CD1c-positive myeloid dendritic cell (primary cell): ENCODE measurements around the gene ZBTB21.
A peak's percentile ranks its signal among the peaks of the same experiment; 100 is the strongest.

Source experiments
- DNase-seq: peaks from one replicate; pipeline ENCODE4 v3.0.0-alpha.2; 2016; ENCODE audit errors: extremely low spot score

Gene ZBTB21

DNA sequence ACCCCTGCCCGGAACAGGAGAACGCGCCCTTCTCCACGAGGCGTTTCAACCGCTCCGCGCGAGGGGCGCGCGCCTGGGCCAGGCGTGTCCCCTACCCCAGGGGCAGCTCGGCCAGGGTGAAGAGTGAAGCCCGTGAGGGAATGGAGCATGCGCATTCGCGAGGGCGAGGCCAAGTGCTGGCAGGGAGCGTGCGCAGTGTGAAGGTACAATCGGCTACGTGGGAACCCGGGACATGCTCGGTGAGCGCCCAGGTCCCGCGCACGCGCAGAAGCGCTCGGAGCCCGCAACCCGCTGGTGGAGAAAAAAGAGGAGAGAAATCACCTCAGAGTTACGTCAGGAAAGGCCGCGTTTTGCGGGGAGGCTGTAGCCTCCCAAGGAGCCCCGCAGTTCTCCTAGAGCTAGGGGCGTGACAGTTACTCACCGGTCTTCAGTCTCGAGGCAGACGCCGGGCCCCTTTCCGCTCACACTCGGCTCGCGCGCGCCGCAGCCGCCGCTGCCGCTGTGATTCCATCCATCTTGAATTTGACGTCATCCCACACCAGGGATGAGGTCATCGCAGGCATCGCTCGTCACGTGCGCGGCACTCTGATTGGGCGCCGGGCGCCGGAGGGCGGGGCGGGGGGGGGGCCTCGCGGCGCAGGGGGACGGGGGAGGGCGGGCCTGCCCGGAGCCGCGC is at the start of gene ZBTB21:
ZBTB21 (minus strand) TSS at position 530 of the 676 bp plus-strand sequence. CDS start 16,265 bp downstream, outside the sequence.
- peak; percentile 99 for DNase-seq

DNA sequence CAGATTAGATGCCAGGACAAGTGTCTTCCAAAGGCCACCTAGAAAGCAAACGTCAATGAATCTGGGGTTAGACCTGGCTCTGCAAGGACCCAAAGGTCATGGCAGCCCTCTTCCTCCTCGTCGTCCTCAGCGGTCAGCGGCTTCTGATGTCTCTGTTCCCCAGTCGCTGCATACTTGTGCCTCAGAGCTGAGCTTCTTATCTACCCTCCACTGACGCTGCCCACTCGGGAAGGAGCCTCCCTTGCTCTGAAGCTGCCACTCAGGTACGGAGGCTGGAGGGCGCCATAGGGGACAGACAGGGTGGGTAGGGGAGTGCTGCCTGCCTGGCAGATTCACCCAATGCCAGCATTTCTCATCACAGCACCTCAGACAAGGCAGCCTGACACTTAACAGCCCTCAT is 49.6 kb upstream of the ZBTB21 start:
- peak; percentile 7 for DNase-seq

- no peak for DNase-seq
Measured at GRCh38 chr21:42059141-42059540, 49.0 kb upstream of the ZBTB21 start.

DNA sequence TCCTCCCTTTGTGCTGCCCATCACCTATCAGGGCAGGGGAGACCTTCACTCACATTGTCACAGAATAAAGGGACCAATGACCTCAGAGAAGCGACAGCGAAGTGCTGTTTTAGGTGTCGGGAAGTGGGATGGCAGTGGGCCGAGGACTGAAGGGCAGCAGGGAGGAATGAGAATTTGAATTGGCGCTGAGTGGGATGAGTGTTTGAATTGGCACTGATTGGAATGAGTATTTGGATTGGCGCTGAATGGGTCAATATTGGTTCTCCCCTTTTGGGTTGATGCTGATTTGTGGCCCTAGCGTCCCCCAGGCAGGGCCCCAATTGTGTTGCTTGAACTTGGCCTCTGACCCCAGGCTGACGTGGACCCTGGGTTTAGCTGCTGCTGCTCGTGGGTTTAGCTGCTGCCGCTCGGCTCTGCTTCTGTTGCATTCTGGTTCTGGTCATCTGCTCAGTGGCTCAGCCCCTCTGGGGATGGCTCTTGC is 48.5 kb upstream of the ZBTB21 start:
- DNase-seq, result no peak

GRCh38 chr21:42057851-42058437 is 47.8 kb upstream of the ZBTB21 start:
- peak; percentile 25 for DNase-seq

- DNase-seq, result no peak
Measured at GRCh38 chr21:42056996-42057689, 47.0 kb upstream of the ZBTB21 start.

DNA sequence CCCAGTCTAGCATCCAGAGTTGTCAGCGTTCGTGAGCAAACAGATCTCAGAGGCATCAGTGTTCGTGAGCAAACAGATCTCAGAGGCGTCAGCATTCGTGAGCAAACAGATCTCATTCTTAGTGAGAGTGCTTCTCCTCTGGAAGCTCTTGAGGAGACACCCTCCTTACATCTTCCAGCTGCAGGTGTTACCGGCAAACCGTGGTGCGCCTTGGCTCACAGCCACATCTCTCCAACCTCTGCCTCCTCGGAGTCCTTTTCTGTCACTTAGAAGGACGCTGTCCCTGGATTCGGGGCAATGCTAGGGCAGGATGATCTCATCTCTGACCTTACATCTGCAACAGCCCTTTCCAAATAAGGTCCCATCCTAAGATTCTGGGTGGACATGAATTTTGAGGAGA is 46.3 kb upstream of the ZBTB21 start:
- DNase-seq, result no peak

DNA sequence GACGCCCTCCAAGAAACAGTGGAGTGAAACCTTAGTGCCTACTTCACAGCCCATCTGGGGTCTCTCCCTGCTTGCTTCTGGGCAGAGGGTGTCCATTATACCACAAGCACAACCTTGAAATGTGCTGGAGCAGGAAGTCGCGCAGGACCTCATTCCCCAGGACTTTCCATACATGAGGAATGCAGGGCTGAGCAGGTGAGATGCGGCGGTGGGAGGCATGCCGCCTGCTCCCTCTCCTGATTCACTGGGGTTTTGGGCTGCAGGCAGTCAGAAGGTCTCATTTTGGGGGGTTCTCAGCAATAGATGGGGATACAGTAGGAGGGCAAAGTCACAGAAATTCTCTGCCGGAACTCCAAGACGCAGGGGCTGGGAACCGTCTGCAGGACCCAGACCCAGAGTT is 45.3 kb upstream of the ZBTB21 start:
- DNase-seq, result no peak

- DNase-seq, result no peak
Measured at GRCh38 chr21:42051788-42052187, 41.6 kb upstream of the ZBTB21 start.

- no peak for DNase-seq
Measured at GRCh38 chr21:42049578-42050430, 39.6 kb upstream of the ZBTB21 start.

- DNase-seq, result no peak
Measured at GRCh38 chr21:42048870-42049577, 38.9 kb upstream of the ZBTB21 start.

DNA sequence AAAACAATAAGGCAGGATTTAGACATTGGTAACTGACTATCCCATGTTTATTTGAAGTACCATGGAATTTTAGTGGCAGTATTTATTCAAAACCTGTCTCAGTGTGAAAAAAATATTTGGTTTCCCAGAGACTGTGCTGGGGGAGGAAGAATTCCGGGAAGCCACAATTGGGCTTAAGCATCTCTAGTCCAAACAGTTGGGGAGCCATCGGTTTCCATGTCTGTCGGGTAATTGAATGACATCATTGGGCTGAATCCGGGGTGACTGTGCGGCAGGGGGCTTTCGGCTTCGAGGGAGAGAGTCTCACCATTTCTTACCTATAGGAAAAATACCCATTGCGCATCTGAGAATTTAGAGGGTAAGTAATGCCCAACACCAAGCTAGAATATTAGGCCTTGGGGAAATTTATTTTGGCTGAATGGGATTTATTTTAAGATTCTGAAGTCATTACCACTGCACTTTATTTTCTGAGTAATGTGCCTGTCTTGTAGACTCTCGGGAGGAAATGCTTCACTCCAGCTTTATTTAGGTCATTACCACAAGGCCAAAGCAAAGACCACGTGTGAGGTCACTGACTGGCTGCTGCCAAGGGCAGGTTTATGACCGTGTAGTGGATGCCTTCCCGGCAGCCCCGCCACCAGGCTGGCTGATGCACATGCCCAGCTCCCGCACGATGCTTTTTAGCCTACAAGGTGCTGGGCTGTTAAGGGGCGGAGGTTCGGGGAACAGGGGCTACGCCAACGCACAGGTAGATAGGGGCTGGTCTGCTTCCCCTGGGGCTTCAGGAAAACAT is 37.9 kb upstream of the ZBTB21 start:
- DNase-seq, result no peak

DNA sequence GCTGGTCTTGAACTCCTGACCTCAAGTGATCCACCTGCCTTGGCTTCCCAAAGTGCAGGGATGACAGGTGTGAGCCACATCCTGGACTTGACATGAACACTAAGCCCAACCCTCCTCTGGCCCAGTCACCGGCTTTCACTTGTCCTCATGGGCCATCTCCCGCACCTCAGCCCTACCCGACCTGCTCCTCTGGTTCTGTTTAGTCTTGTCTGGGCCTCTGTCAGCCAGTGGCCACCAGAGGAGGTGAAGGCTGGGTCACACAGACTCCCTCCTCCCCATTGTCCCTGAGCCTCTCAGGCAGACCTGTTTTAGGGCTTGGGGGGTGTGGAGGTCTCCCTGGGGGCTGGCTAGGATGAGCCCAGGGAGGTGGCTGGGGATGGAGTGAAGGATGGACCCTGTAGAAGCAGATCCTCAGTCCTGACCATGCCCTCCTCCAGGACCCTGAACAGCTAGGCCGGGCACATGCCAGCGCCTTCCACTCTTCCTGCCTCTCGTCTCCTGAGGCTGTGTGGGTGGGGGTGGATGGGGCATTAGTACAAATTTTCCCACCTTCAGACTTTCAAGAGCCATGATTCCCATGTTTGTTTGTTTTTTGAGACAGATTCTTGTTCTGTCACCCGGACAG is 34.8 kb upstream of the ZBTB21 start:
- no peak for DNase-seq

- no peak for DNase-seq
Measured at GRCh38 chr21:42043961-42044360, 33.8 kb upstream of the ZBTB21 start.

DNA sequence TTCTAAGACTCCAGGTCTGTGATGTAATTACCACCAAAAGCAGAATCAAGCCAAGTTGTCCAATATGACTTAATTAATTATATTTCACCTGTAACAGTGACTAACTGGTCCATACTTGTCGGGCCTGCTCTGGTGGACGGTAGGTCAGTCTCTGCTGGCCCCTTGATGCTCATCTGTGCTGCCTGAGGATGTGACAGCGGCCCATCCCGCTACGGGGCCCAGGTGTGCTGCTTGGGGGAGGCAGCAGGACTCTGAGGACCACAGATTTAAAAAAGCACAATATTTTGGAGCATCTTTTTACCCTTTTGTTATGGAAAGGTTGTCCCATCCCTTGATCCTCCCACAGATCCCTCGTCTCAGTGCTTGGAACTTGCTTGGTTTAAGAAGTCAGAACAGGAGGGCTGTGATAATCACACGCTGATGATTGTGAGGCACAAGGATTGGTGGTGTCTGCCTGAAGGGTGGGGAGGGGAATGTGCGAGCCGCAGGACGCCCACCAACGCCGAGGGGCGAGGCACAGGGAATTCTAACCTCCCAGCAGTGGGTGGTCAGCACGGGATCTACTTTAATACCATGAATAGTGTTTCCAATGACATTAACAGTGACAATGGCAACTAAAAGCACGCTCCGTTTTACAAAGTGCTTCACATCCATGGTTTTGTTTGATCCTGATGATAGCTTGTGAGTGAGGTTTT is 33.2 kb upstream of the ZBTB21 start:
- no peak for DNase-seq

GRCh38 chr21:42042651-42043050 is 32.5 kb upstream of the ZBTB21 start:
- no peak for DNase-seq

DNA sequence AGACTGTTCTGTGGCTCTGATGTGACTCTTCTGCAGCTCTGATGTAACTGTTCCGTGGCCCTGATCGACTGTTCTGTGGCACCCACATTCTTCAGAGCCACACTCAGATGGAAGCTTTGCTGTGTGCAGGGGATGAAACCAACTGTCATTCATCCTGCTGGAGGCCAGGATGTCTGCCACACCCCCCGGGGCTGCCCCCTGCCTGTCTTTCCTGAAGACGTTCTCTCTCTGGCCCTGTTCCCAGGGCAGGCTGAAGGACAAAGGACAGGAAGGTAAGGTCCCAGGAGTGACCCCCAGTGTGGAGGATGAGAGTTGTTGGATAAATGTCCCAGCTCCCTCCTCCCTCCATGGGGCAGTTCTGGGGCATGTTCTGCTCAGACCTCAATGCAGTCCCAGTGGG is 31.6 kb upstream of the ZBTB21 start:
- no peak for DNase-seq

DNA sequence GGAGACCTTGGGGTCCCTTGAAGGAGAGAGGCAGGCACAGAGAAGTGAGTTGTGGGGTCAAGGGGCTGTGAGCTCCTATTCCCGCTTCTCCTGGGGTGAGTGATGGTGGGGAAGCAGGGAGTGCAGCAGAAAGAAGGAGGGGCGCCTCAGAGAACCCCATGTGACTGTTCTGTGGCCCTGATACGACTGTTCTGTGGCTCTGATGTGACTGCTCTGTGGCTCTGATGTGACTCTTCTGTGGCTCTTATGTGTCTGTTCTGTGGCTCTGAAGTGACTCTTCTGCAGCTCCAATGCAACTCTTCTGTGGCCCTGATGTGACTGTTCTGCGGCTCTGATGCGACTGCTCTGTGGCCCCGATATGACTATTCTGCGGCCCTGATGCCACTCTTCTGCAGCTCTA is 31.1 kb upstream of the ZBTB21 start:
- DNase-seq, result no peak

DNA sequence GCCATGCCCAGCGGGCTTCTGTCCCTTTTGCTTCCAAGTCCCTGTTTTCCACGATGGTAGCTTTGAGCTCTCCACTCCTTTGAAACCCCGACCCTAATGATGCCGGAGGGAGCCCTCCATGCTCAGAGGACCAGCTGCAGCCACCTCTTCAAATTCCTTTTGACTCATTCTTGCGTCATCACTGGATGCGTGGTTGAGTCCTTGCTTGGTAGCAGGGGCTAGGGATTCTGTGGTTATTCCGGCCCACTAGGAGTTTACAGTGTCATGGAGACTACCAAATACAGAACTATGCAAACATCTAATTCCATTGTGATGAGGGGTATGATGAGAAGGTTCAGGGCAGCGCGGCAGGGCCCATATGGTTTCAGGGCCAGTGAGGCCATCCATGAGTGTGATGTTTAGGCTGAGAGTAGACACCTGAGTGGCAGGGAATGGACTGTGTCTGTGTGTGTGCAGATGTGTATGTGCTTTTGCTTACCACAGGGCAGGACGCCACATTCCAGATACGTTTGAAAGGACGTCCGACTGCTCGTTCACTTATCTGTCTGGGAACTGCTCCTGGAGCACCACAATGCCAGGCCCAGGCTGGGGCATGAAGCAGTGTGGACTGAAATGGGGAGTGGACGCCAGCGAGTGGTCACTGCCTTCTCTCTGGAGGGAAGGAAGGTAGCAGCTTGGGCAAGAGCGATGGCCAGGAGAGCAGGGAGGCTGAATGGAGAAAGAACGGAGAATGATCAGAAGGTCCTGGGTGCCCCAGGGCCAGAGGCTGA is 30.4 kb upstream of the ZBTB21 start:
- peak; percentile 23 for DNase-seq
